GM19328 (cell line): ENCODE data around the gene R3HDML.
"Not testable (repeated sequence)": the region's sequence is repeated elsewhere in the genome, so short reads cannot be mapped to it uniquely, and the experiment has no call there.

Source experiments
- ATAC-seq: cut with Tn5 transposase; IDR thresholded peaks from one replicate; pipeline ENCODE4 v1.9.1; 2021; ENCODE audit warnings: mild to moderate bottlenecking, moderate library complexity; ENCODE audit not compliant: unreplicated experiment

Gene R3HDML

GRCh38 chr20:44327748-44328147, 9.1 kb upstream of the R3HDML start:
- not testable (repeated sequence) for ATAC-seq

- no peak for ATAC-seq
These were observed 8.4 kb upstream of the R3HDML start for GRCh38 chr20:44328428-44328827.

DNA sequence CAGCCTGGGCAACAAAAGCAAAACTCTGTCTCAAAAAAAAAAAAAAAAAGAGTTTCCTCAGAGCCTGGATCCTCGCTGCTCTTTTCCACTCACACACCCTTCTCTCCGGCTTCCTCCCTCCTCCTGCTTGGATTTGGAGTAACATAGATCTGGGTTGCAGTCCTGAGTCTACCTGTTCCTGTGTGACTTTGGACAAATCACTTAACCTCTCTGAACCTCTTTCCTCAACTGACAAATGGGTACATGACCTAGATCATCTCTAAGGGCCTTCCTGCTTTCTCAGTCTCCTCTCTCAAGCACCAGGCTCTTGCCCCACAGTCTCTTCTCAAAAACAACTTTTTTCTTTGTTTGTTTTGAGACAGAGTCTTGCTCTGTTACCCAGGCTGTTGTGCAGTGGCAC, 5.6 kb upstream of the R3HDML start:
- ATAC-seq, result no peak

GRCh38 chr20:44334306-44334705, 2.5 kb upstream of the R3HDML start:
- no peak for ATAC-seq

DNA sequence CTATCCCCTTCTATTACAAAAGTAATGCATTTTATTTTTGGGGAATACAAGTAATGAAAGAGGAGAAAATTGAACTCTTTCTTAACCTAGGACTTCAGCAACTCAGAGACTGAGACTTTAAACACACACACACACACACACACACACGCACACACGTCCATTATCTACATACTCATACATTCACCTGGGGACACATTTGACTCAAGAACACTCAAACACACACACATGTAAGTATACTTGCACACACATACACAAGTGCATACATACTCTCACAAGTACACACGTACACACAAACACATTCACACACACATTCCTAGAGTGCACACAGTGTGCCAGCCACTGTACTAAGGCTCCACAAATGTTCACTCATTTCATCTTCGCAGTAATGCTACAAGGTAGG, 2.1 kb upstream of the R3HDML start:
- no peak for ATAC-seq

DNA sequence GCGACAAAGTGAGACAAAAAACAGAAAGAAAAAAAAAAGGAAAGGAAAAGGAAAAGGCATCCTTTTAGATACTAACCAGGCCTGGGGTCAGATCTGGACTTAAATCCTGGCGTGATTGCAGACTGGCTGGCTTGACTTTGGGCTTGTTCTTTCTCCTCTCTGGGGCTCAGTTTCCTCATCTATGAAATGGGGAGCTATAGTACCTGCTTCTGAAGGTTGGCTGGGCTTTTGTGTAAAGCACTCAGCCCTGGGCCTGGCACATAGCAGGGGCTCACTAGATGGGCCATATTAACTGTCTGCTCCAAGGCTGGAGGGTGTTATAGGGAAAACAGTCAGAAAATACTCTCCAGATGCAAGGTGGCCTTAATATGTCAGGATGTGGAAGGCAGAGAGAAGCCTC, 1.2 kb upstream of the R3HDML start:
- ATAC-seq, result no peak

DNA sequence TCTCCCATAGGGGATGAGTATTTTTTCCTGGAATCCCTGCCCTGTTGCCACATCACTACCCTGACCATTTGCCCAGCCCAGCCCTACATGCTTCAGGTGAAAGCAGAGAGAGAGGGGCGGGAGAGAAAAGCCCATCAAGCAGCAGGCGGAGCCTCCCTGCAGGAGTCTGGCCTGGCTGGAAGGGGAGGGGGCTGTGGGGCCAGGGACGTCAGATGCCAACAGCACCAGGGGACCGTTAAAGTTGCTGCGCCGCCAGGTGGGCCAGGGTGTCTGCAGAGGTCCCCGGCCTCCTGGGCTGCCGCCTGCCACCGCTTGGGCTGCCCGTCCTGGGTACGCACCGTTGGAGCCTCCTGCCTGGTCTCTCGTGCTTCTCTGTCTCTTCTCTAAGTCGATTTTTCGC, 757 bp upstream of the R3HDML start:
- no peak for ATAC-seq

- ATAC-seq, result no peak
These were observed 5.4 kb downstream of the R3HDML start for GRCh38 chr20:44342248-44342647.

DNA sequence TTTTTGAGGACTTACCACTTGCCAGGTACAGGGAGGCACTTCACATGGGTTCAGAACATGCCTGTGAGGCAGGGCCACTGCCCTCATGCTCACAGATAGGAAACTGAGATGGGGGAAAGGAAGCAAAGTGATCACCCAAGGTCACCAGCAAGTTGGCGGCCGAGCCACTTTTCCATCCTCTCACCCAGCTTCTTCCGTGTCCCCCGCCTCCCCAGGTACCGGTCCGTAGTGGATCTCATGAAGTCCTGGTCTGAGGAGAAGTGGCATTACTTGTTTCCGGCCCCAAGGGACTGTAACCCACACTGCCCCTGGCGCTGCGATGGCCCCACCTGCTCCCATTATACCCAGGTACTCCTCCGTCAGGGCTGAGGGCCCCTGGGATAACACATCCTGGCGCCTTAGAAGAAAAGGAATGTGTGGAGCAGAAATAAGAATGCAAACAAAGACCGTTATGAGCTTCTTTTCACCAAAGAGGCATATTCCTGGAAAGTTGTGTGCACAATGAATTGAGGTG, 6.4 kb downstream of the R3HDML start:
- ATAC-seq, result no peak

DNA sequence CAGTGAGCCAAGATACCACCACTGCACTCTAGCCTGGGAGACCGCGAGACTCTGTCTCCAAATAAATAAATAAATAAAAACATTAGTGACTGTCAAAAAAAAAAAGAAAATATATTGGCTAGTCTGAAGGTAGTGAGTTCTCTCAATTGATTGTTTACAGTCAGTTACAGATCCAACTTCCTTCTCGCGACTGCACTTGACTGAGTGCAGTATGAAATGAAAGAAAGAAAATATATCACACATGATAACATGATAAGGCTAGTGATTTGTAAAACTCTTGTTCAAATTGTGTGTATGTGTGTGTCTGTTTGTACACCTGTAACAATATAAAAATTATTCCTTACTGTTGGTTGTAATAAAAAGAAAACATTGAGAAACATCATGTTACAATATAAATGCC, 7.9 kb downstream of the R3HDML start:
- no peak for ATAC-seq

DNA sequence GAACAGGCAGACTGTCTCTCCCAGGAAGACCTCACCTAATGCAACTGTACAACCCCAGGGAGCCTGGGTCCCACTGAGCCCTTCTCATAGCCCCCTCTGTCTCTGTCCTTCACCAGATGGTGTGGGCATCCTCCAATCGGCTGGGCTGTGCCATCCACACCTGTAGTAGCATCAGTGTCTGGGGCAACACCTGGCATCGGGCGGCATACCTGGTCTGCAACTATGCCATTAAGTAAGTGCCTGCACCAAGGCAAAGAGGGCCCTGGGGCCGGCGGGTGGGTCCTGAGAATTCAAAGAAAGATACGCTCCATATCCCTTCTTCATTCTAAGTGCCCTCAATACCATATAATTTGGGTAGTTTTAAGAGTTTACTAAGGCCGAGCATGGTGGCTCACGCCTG, 8.3 kb downstream of the R3HDML start:
- ATAC-seq, result no peak

DNA sequence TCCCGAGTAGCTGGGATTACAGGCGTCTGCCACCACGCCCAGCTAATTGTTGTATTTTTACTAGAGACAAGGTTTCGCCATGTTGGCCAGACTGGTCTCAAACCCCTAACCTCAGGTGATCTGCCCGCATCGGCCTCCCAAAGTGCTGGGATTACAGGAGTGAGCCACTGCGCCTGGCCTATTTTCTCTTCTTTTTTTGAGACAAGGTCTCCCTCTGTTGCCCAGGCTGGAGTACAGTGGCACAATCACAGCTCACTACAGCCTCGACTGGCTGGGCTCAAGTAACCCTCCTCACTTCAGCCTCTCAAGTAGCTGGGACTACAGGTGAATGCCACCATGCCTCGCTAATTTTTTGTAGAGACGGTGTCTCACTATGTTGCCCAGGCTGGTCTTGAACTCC, 9.1 kb downstream of the R3HDML start:
- ATAC-seq, result not testable (repeated sequence)

GRCh38 chr20:44348168-44348659, 11.4 kb downstream of the R3HDML start:
- no peak for ATAC-seq

- ATAC-seq, result no peak
These were observed 12.5 kb downstream of the R3HDML start for GRCh38 chr20:44349349-44349748.

- no peak for ATAC-seq
These were observed 13.7 kb downstream of the R3HDML start for GRCh38 chr20:44350567-44350966.

DNA sequence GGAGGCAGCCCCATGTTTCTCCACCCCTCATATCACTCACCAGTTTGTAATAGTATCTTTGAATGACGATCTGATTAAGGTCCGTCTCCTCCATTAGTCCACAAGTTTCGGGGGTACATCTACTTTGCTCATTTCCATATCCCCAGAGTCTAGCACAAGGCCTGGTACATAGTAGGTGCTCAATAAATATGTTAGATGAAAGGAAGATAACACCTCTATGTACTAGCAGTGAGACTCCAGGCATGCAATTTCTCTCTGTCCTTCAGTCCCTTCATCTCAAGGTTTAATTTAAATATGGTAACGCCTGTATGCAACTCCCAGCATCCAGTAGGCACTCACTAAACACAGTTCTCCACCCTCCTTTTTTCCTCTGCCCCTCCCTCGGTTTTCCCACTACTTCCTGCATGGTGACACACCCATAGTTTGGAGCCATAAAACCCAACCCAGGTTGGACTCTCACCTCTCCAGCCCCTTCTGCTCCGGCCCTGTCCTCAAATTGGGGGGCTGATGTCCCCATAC, 18.2 kb downstream of the R3HDML start:
- ATAC-seq, result no peak

DNA sequence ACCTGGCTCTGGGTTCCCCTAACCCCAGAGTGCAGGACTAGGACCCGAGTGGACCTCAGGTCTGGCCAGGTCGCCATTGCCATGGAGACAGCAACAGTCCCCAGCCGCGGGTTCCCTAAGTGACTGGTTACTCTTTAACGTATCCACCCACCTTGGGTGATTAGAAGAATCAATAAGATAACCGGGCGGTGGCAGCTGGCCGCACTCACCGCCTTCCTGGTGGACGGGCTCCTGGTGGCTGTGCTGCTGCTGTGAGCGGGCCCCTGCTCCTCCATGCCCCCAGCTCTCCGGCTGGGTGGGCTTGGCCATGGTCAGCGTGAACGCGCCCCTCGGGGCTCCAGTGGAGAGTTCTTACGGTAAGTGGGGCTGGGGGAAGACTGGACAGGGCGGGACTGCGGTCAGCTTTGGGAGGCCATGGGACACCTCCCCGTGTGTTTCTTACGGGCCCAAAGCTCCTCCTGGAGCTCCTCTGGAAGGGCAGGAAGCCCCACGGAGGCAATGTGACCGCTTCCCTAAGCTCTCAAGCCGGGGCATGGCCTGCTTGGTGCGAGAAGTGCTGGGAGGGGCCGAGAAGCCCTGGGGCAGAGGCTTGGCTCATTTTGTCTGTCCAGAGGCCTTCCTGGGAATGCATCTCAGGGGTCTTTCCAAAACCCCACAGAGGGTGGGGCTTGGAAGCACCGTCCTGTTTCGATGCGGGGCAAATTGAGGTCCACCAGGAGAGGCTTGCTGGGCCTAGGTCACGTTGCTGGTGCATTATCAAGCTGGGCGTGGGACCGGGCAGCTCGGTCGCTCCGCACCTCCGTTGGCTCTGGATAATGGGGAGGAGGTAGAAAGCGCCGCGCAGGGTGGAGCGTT, 18.9 kb downstream of the R3HDML start, which contains the start of gene HNF4A:
HNF4A (plus strand) TSS at position 202 of the 855 bp plus-strand sequence; CDS start at position 308, 106 bp downstream.
- no peak for ATAC-seq

DNA sequence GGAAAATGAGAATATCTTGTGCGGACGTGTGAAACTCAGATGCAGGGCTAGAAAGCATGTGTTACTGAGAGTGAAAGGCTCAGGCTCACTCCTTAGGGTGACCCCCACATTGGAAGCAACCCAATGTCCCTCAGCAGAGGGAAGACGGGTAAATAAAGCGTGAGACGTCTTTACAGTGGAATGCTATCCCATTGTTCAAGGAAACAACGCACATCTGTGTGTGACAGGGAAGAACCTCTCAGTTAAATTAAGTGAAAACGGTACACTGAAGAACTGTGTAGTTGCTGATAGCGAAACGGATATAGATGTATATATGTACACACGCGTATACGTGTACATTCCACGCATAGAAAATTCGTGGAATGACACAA, 19.5 kb downstream of the R3HDML start:
- no peak for ATAC-seq

DNA sequence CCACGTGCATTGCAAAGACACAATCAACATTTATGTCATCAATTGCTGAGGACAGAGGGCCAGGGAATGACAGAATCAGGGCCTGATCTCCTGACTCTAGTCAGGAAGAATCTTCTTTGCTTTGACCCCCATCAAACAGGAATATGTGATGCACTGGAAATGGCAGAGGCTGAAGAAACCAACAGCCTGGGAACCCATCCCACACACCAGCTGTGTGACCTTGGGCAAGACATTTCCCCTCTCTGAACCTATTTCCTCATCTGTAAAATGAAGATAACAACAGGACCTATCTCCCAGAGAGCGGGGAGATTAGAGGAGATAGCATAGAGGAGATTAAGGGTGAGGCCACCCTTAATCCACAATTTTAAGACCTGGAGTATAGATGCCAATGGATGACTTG, 20.2 kb downstream of the R3HDML start:
- no peak for ATAC-seq

GRCh38 chr20:44357555-44358125, 20.8 kb downstream of the R3HDML start:
- ATAC-seq, result no peak

- ATAC-seq, result no peak
These were observed 21.9 kb downstream of the R3HDML start for GRCh38 chr20:44358776-44359175.

DNA sequence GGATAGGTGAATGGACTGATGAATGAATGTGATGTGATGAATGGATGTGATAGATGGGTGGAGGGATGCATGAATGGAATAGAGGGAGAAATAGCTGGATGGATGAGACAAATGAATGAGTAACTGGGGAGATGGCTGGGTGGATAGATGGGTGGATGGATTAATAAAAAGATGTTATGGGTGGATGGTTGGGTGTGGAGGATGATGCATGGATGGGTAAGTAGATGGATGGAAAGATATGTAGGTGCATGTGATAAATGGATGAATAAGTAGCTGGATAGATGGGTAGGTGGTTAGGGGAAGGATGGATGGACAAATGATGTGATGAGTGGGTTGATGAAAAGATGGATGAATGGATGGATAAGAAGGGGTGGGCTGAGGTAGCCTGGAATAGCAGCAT, 23.4 kb downstream of the R3HDML start:
- no peak for ATAC-seq
